Stimulated activated CD4-positive, alpha-beta T cell treated with anti-CD3 and anti-CD28 coated beads, TNF-alpha, amount 100 ng/mL, for 4 hours (primary cell): ENCODE measurements around the gene MED15.

Experiments
- DNase-seq, 3 experiments: peaks; one replicate each; pipeline ENCODE4 v3.0.0-alpha.2; 2020; ENCODE audit warnings: low read depth in 3 of 3

The MED15 gene

GRCh38 chr22:20569059-20570058, 61.9 kb downstream of the MED15 start:
- peak in 2 of 3 experiments; percentile 31 to 47 for DNase-seq

GRCh38 chr22:20571078-20571503, 63.7 kb downstream of the MED15 start:
- no peak for DNase-seq

- DNase-seq: peak in 1 of 3 experiments; percentile 50
Observed at GRCh38 chr22:20571531-20572007, 64.2 kb downstream of the MED15 start.

- DNase-seq: no peak
Observed at GRCh38 chr22:20572132-20572802, 64.9 kb downstream of the MED15 start.

GRCh38 chr22:20573176-20573832, 65.9 kb downstream of the MED15 start:
- DNase-seq: no peak

- DNase-seq: no peak
Observed at GRCh38 chr22:20573833-20574615, 66.6 kb downstream of the MED15 start.

GRCh38 chr22:20574920-20575353, 67.5 kb downstream of the MED15 start:
- DNase-seq: no peak

- no peak for DNase-seq
Observed at GRCh38 chr22:20575724-20576444, 68.5 kb downstream of the MED15 start.

GRCh38 chr22:20576445-20576816, 69.0 kb downstream of the MED15 start:
- no peak for DNase-seq

- DNase-seq: no peak
Observed at GRCh38 chr22:20577045-20577444, 69.6 kb downstream of the MED15 start.

- DNase-seq: no peak
Observed at GRCh38 chr22:20577549-20577975, 70.2 kb downstream of the MED15 start.

GRCh38 chr22:20578192-20578591, 70.8 kb downstream of the MED15 start:
- DNase-seq: no peak

- DNase-seq: no peak
Observed at GRCh38 chr22:20578707-20579106, 71.3 kb downstream of the MED15 start.

GRCh38 chr22:20579273-20580120, 72.1 kb downstream of the MED15 start:
- no peak for DNase-seq

- no peak for DNase-seq
Observed at GRCh38 chr22:20580179-20580578, 72.8 kb downstream of the MED15 start.

GRCh38 chr22:20580611-20581502, 73.4 kb downstream of the MED15 start:
- no peak for DNase-seq

GRCh38 chr22:20581503-20582170, 74.2 kb downstream of the MED15 start:
- no peak for DNase-seq

- DNase-seq: no peak
Observed at GRCh38 chr22:20582171-20582511, 74.7 kb downstream of the MED15 start.
